Fibroblast of skin of left biceps (primary cell): ENCODE measurements around the gene SREK1.

ENCODE experiments used
- DNase-seq, 2 experiments: peaks; one replicate each; pipeline ENCODE4 v3.0.0-alpha.2; 2013; ENCODE audit warnings: low read depth in 2 of 2

Gene SREK1

GRCh38 chr5:66164044-66164790, 20.1 kb downstream of the SREK1 start:
- peak; percentile 73 to 76 for DNase-seq

GRCh38 chr5:66168226-66168625, 24.1 kb downstream of the SREK1 start:
- DNase-seq: no peak

GRCh38 chr5:66169534-66169933, 25.4 kb downstream of the SREK1 start:
- no peak for DNase-seq

GRCh38 chr5:66170195-66170919, 26.3 kb downstream of the SREK1 start:
- DNase-seq: no peak

GRCh38 chr5:66171349-66172344, 27.5 kb downstream of the SREK1 start:
- peak; percentile 8 to 9 for DNase-seq

DNA sequence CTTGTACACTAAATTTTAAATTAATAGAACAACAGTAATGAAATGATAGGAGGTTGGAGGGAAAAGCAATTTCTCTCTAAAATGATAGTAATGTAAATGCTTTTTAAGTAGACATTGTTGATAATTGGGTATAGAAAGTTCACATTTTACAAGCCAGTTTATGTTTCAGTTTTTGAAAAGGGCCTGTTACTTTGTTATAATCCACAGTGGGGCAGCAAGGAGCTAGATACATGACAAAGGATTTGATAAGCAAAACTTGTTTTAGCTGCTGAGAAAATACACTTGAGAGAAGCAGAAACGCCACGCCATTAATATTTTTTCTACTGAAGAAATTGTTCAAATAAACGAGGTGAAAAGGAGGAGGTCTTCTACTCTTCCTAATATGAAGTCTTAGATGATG, 30.2 kb downstream of the SREK1 start:
- no peak for DNase-seq

- DNase-seq: no peak
Measured at GRCh38 chr5:66178799-66179198, 34.7 kb downstream of the SREK1 start.

DNA sequence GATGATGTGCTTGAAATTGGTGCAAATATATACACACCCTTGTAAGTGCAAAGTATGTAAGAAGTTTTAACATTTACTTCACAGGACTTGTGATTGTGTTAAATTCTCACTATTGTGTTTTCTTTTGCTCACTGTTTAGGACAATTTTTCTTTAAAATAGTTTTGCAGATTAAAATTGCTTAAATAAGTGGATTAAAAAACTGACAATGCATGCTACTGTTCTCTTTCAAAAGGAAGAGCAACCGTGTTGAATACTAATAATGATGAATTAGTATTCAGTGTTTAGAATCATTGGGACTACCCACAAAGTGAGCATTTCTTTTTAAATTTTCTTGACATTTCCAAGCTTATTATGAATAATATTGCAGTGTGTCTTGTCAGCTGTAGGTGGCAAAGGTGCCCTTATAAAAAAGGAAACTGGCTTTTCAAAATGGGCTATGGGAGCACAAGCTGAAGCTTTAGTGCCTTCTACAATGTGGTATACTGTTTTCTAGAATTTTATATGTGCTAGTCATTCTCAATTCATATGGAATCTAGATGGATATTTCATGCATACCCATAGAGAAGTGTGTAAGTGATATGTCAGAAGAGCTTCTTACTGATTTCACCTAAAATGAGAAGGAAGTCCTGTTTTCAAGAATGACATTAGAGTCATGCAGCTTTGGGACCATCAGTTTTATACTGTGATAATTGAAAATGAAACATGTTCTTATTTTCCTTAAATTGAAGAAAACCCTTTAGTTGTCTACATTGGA, 35.4 kb downstream of the SREK1 start:
- no peak for DNase-seq

DNA sequence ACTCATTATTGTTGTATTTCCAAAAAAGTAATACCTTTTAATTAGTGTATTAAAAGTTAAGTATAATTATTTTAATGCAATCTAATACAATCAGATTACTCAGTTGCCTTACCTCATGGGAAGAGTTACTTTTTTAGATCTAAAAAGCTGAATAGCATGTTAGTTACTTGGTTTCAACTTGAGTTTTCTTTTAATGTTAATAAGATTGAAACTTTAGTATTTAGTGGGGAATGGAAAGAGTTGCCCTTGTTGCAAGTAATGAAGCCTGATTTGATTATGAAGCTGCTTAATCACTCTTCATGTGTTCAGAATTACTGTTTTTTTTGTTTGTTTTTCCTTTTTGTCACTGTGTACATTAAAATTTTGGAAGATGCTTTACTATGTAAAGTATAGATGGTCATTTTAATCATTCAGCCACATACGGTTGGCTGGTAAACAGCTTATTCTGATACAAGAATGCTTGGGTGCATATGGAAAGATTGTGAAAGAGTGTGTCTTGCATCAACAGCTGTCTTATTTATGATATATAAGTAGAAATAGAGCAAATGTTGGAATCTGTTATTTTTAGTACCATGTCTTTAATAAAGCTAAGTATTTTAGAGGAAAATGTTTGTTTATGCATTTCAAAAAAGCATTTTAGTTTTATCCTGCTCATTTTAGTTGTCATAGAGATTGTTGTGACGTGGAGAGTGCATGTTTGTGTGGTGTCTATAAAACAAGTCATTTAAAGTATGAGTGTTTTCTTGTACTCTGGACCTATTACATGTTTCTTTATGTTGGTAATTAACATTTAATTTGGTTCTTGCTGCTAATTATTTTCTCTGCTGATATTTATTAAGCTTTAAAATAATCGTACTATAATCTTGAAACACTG, 36.4 kb downstream of the SREK1 start:
- DNase-seq: no peak

DNA sequence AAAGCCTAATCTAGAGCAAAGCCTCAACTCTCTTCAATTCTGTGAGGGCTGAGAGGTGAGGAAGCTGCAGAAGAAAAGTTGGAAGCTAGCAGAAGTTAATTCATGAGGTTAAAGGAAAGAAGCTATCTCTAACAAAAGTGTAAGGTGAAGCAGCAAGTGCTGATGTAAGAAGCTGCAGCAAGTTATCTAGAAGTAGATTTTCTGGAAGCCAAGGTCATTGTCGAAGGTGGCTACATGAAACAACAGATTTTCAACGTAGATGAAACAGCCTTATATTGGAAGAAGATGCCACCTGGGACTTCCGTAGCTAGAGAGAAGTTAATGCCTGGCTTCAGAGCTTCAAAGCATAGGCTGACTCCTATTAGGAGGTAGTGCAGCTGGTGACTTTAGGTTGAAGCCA, 42.0 kb downstream of the SREK1 start:
- DNase-seq: no peak

GRCh38 chr5:66193419-66193818, 49.3 kb downstream of the SREK1 start:
- DNase-seq: no peak

DNA sequence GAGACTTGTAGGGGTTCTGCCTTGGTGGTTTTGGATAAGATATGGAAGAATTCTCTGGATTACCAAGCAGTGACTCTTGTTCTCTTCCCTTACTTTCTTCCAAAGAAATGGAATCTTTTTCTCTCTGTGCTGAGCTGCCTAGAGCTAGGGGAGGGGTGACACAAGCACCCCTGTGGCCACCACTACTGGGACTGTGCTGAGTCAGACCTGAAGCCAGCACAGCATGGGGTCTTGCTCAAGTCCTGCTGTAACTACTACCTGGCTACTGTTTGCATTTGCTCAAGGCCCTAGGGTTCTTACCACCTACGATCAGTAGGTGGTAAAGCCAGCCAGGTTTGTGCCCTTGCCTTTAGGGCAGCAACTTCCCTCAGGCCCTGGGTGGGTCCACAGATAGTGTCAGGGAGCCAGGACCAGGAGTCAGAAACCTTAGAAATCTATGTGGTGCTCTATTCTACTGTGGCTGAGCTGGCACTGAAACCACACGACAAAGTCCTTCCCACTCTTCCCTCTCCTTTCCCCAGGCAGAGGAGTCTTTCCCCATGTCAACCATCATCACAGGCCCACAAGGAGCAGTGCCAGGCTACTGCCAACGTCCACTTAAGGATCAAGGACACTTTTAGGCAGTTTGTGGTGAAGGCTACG, 53.8 kb downstream of the SREK1 start:
- no peak for DNase-seq

DNA sequence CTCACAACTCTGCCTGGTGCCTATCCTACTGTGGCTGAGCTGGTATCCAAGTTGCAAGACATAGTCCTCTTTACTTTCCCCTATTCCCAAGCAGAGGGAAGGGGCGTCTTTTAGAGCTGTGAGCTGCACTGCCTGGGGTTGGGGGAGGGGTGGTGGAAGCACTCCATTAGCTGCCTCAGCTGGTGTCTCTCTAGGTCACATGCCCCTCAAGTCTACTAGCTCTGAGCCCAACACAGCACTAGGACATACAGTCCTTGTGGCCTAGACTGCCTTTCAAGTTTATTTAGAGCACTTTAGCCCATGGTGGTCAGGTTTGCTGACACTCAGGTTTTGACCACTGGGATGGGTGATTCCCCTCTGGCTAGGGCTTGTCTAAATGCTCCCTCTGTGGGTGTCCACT, 54.7 kb downstream of the SREK1 start:
- no peak for DNase-seq

- DNase-seq: no peak
Measured at GRCh38 chr5:66203531-66203930, 59.4 kb downstream of the SREK1 start.

DNA sequence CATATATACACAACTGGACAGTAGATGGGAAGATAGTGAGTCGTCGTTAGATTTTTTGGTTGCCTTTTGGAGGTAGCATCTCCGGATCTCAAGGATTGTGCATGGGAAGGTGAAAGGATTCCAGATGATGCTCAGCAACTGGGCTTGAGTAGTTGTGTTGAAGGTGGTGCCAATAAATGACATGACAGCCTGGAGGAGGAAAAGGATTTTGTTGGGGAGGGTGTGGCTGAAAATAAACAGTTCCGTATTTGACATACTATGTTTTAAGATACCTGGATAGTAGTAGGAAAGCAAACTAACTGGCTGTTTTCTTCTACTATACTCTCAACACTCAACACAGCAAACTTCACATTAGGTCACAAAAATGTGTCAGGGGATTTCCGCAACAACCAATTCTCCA, 62.4 kb downstream of the SREK1 start:
- DNase-seq: no peak

DNA sequence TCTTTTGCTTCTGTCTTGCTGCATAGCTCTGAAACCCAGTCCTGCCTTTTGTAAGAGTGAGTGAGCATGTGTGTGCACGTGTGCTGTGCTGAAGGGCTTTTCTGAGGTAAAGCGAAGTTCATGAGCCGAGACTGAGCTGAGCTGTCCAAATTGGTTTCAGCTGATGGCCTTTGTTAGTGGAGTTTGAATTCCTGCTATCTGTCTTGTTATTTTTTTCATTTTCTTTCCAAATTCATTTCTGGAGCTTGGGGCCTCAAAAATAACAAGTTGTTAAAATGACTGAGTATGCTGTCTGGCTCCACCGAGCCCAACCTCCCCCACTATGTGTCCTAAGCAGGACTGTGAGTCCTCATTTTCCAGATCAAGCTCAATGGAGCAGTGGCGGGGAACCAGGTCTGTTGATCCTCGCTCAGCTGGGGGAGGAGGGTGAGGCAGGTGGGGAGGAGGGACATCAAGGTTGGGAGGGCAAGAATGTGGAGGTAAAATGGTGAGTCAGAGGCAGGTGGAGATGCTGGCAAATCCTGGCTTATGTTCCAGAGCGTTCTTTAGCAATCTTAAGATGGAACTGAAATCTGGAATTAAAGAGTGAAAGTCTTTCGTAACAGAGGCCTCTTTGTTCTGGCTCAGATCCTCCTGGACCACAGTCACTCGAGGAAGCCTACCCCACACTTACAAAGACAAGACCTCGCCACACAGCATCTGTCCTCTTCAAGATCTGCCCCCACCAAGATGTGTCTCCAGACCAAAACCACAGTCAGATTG, 63.9 kb downstream of the SREK1 start:
- DNase-seq: peak; percentile 13 to 17

GRCh38 chr5:66209350-66209749, 65.2 kb downstream of the SREK1 start:
- no peak for DNase-seq

GRCh38 chr5:66209794-66210193, 65.7 kb downstream of the SREK1 start:
- no peak for DNase-seq

DNA sequence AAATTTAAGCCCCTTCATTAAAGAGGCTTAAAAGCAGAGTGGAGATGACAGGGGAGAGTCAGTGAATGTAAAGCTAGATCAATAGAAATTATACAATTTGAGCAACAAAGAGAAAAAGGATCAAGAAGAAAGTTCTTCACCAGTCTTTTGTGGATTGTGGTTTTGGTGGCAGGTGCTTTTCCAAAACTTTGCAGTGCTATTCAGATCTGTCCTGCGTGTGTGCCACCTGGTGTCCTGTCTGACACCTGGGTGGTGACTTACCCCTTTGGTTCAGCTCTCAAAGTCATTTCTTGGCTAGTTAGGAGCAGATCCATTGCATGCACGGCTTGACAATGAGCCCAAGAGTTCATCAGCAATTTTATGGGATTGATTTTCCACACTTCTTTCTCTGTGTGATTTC, 69.4 kb downstream of the SREK1 start:
- DNase-seq: no peak
